HUES64 (cell line): ENCODE data around the gene YEATS4.

Experiments
- H3K27ac ChIP-seq: 2 replicates; pipeline ENCODE4 v1.7.0; 2013; ENCODE audit warnings: low read depth, low read length, inconsistent platforms
- H3K27me3 ChIP-seq: 2 replicates; pipeline ENCODE4 v1.6.1; 2013; ENCODE audit warnings: mild to moderate bottlenecking, low read length; ENCODE audit not compliant: insufficient read depth
- H3K36me3 ChIP-seq: 2 replicates; pipeline ENCODE4 v1.6.1; 2013; ENCODE audit warnings: mild to moderate bottlenecking, low read length; ENCODE audit not compliant: insufficient read depth
- H3K4me1 ChIP-seq: 2 replicates; pipeline ENCODE4 v1.6.1; 2013; ENCODE audit warnings: mild to moderate bottlenecking, low read length, moderate library complexity; ENCODE audit not compliant: insufficient read depth
- H3K4me3 ChIP-seq: 2 replicates; pipeline ENCODE4 v1.5.1; 2013; ENCODE audit warnings: mild to moderate bottlenecking, low read length, moderate library complexity
- H3K9ac ChIP-seq: 2 replicates; pipeline ENCODE4 v1.6.1; 2013; ENCODE audit warnings: mild to moderate bottlenecking, low read depth, low read length
- H3K9me3 ChIP-seq: 2 replicates; pipeline ENCODE4 v1.6.1; 2013; ENCODE audit warnings: low read depth, low read length; ENCODE audit not compliant: insufficient read depth
- WGBS: fragments of 150-250, 120-280 bp; methylation state at CpG from one replicate; pipeline ENCODE4 v1.1.7; 2013; ENCODE audit warnings: missing lambda C conversion rate; 5-methylcytosine and 5-hydroxymethylcytosine counted together

YEATS4 gene

DNA sequence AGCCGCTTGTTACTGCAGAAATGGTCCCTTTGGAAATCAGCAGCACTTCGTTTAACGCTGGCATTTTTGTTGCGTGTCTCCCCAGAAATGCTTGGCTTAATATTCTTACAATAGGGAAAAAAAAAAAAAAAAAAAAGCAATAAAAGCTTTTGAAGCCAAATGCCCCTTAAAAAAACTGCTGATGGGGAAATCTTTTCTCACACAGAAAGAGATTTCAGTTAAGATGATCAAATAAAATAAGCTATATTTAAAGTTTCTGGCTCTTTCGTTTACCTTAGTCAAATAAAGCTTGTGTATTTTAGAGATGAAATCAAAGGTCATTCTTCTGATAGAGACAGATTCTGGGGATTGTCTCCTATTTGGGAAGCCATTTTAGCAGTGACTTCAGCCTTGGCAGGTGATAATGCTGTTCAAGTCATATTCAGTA lies 58.2 kb downstream of the YEATS4 start:
- Histone ChIP-seq H3K9me3 (no peaks in the 10 kb centered on the region), H3K27ac (no peak overlapping the region), H3K27me3 (no peaks in the 10 kb centered on the region), H3K4me1 (peaks cover 8% of the 10 kb centered on the region; the same call in 1 of the 2 replicates), H3K36me3 (no peaks in the 10 kb centered on the region), H3K9ac (no peak overlapping the region), H3K4me3 (no peak overlapping the region)
- 85% methylated on average over 5 of the region's 5 CpGs for WGBS

DNA sequence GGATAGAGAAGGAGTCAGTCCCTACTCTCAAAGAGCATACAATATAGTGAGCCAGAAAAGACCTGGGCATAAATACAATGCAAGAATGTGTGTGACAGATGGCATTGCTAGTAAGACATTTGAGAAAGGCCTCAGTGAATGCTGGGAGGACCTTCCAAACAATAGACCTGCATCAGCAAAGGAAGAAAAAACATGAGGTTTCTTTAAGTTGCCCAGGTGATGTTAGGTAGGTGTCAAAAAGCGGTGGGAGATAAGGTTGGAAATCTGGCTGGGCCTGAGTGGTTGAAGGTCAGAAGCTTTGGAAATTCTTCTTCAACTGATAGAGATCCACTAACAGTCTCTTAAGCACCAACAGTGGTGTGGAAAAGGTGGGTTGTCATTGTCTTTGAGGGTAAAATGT lies 60.2 kb downstream of the YEATS4 start:
- H3K27me3 ChIP-seq: no peaks in the 10 kb centered on the region
- no peaks in the 10 kb centered on the region for H3K9me3 ChIP-seq
- no peak overlapping the region for H3K27ac ChIP-seq
- no peak overlapping the region for H3K9ac ChIP-seq
- WGBS: 86% methylated on average over 1 of the region's 1 CpG
- peaks cover 8% of the 10 kb centered on the region; the same call in 1 of the 2 replicates for H3K4me1 ChIP-seq
- H3K36me3 ChIP-seq: no peaks in the 10 kb centered on the region
- H3K4me3 ChIP-seq: no peak overlapping the region

DNA sequence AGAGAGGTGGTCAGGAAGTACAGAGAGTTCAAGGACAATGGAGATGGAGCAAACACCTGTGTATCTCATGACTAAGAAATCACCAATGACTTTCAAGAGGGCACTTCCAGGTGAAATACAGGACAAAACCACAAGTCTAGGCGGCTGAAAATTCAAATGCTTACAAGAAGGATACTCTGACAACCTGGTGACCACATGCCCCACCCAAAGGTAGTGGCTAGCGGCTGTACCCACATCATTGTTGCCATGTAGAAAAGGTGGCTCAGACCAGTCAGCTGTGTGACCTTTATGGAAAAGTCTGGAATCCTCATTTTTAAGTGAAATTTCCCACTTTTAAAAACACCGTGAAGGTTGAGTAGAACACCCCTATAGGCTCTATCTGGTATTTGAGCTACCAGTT lies 62.0 kb downstream of the YEATS4 start:
- no peaks in the 10 kb centered on the region for H3K4me1 ChIP-seq
- no peak overlapping the region for H3K9ac ChIP-seq
- H3K9me3 ChIP-seq: no peaks in the 10 kb centered on the region
- 96% methylated on average over 3 of the region's 3 CpGs for WGBS
- H3K36me3 ChIP-seq: no peaks in the 10 kb centered on the region
- no peaks in the 10 kb centered on the region for H3K27me3 ChIP-seq
- H3K27ac ChIP-seq: no peak overlapping the region
- no peak overlapping the region for H3K4me3 ChIP-seq

DNA sequence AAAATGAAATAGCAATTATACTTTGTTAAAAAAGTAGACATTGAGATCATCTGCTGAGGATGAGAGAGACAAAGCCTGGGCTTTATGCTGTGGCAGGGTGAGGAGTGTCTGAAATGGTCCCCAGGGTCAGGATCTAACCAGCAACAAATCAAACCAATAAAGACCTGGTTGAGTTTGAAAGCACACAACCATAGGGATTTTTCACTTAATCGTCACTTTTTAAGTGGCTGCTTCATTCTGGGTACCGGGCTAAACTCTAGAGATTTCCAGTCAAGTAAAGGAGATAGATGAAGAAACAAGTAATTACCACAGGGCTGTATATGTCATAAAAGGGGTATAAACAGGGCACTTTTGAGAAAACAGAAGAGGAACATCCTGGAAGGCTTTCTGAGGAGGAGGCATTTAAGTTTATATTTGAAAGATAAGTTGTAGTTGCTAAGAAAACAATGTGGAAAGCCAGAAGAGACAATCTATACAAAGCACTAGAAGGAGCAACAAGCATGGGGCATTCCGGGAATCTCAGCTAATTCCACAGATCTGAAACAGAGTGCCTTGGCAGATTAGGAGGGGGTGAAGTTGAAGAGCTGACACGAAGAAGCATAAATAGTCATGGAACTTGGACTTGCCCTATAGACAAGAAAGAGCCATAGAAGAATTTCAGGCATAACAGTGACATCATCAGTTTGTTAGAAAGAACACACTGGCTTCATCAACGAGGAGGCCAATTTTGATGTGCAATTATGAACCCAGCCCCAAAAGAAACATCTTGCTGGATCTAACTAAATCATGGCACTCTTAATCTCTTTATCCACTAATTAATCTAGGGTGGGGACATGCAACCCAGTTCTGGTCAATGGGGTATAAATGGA lies 63.7 kb downstream of the YEATS4 start:
- no peak overlapping the region for H3K9ac ChIP-seq
- WGBS: 89% methylated on average over 5 of the region's 5 CpGs
- no peaks in the 10 kb centered on the region for H3K36me3 ChIP-seq
- H3K27ac ChIP-seq: no peak overlapping the region
- no peak overlapping the region for H3K4me3 ChIP-seq
- H3K27me3 ChIP-seq: no peaks in the 10 kb centered on the region
- H3K4me1 ChIP-seq: no peaks in the 10 kb centered on the region
- no peaks in the 10 kb centered on the region for H3K9me3 ChIP-seq

DNA sequence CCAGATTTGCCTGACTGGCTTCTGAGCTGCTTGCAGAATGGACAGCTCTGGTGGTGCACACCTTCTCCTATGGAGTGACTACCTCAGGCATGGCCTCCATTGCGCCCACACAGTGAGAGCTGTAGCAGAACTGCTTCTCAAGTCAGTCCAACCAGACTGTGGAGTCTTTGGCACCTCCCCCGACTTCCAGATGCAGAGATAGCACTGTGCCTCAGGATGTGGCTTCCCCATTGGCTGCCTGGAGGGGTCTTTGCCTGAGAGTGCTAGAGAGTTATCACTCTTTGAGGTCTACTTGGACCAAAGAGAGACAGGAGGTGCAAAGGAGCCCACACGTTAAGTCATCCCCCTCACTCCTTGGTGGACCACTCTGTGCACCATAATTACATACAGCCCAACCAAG lies 65.9 kb downstream of the YEATS4 start:
- Histone ChIP-seq H3K9me3 (no peaks in the 10 kb centered on the region), H3K27me3 (no peaks in the 10 kb centered on the region), H3K9ac (no peak overlapping the region), H3K4me1 (no peaks in the 10 kb centered on the region), H3K27ac (no peak overlapping the region), H3K4me3 (no peak overlapping the region), H3K36me3 (no peaks in the 10 kb centered on the region)
- 94% methylated on average over 3 of the region's 3 CpGs for WGBS

GRCh38 chr12:69428351-69429073 lies 69.0 kb downstream of the YEATS4 start:
- no peak overlapping the region for H3K27ac ChIP-seq
- H3K4me3 ChIP-seq: no peak overlapping the region
- no peaks in the 10 kb centered on the region for H3K27me3 ChIP-seq
- H3K9ac ChIP-seq: no peak overlapping the region
- WGBS: 91% methylated on average over 7 of the region's 7 CpGs
- no peaks in the 10 kb centered on the region for H3K4me1 ChIP-seq
- H3K36me3 ChIP-seq: no peaks in the 10 kb centered on the region
- no peaks in the 10 kb centered on the region for H3K9me3 ChIP-seq

GRCh38 chr12:69430942-69431590 lies 71.5 kb downstream of the YEATS4 start:
- H3K36me3 ChIP-seq: no peaks in the 10 kb centered on the region
- no peak overlapping the region for H3K9ac ChIP-seq
- 88% methylated on average over 8 of the region's 8 CpGs for WGBS
- H3K27me3 ChIP-seq: no peaks in the 10 kb centered on the region
- H3K27ac ChIP-seq: no peak overlapping the region
- no peaks in the 10 kb centered on the region for H3K4me1 ChIP-seq
- no peak overlapping the region for H3K4me3 ChIP-seq
- H3K9me3 ChIP-seq: no peaks in the 10 kb centered on the region

DNA sequence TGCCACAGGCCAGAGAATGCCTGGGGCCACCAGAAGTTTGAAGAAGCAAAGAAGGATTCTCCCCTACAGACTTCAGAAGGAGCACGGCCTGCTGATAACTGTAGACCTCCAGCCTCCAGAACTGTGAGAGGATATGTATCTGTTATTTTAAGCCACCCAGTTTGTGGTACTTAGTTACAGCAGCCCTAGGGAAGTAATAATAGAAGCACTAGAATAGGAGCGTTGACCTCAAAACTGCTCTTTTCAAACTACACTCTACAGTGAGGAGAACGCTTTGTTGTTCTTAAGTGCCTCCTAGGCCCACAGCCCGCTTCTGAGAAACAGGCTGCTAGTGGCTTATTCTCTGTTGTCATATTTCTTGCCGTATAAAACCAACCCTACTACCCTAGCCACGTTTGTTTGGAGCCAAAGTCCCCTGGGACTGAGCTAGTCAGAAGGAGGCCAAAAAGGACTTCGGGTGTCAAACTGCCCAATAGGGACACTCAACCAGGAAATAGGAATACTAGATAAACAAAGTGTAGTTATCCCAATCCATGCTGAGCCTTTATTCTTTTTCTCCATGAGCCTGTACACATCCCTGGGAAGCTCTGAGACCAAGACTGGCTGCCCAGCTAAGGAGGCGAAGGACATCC lies 72.2 kb downstream of the YEATS4 start:
- no peak overlapping the region for H3K9ac ChIP-seq
- no peaks in the 10 kb centered on the region for H3K27me3 ChIP-seq
- H3K36me3 ChIP-seq: no peaks in the 10 kb centered on the region
- no peak overlapping the region for H3K4me3 ChIP-seq
- 97% methylated on average over 8 of the region's 8 CpGs for WGBS
- no peaks in the 10 kb centered on the region for H3K4me1 ChIP-seq
- no peaks in the 10 kb centered on the region for H3K9me3 ChIP-seq
- no peak overlapping the region for H3K27ac ChIP-seq

- H3K9me3 ChIP-seq: no peaks in the 10 kb centered on the region
- no peak overlapping the region for H3K27ac ChIP-seq
- no peak overlapping the region for H3K9ac ChIP-seq
- 92% methylated on average over 3 of the region's 3 CpGs for WGBS
- no peak overlapping the region for H3K4me3 ChIP-seq
- no peaks in the 10 kb centered on the region for H3K27me3 ChIP-seq
- H3K36me3 ChIP-seq: no peaks in the 10 kb centered on the region
- no peaks in the 10 kb centered on the region for H3K4me1 ChIP-seq
Observed at GRCh38 chr12:69433653-69434052, 74.1 kb downstream of the YEATS4 start.

DNA sequence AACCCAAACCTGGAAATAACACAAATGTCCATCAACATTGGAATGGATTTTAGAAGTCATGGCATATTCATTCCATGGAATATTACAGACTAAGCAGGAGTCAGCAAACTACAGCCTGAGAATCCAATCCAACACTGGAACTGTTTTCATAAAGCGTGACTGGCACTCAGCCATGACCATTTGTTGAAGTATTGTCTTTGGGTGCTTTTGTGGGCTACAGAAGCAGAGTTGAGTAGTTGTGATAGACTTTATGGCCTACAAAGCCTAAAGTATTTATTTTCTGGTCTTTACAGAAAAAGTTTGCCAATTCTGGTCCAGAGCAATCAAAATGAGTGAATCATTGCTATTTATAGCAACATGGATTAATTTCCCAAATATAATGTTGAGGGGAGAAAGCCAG lies 76.1 kb downstream of the YEATS4 start:
- no peak overlapping the region for H3K27ac ChIP-seq
- no peaks in the 10 kb centered on the region for H3K9me3 ChIP-seq
- no peak overlapping the region for H3K9ac ChIP-seq
- no peaks in the 10 kb centered on the region for H3K27me3 ChIP-seq
- no peaks in the 10 kb centered on the region for H3K4me1 ChIP-seq
- no peak overlapping the region for H3K4me3 ChIP-seq
- no peaks in the 10 kb centered on the region for H3K36me3 ChIP-seq
- WGBS: 100% methylated on average over 1 of the region's 1 CpG

DNA sequence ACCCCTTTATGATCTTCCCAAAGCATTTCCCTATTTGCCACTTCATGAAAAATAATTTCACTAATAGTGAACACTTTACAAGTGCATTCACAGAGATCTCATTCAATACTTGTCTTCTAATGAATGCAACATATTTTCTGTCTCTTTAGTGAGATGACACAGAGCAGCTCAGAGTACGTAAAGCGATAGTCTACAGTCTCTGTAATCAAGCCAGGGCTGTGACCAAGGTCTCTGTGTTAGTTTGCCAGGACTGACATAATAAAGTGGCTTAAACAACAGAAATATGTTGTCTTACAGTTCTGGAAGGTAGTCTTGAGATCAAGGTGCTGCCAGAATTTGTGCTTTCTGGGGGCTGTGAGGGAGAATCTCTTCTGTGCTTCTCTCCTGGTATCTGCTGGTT lies 77.5 kb downstream of the YEATS4 start:
- no peak overlapping the region for H3K9ac ChIP-seq
- H3K36me3 ChIP-seq: no peaks in the 10 kb centered on the region
- no peaks in the 10 kb centered on the region for H3K27me3 ChIP-seq
- H3K4me3 ChIP-seq: no peak overlapping the region
- H3K9me3 ChIP-seq: no peaks in the 10 kb centered on the region
- H3K4me1 ChIP-seq: no peaks in the 10 kb centered on the region
- H3K27ac ChIP-seq: no peak overlapping the region
- 78% methylated on average over 2 of the region's 2 CpGs for WGBS
